HepG2 (cell line): Measurements from ENCODE around the gene PDCD11. TPM values are rescaled to one million over a fixed set of nuclear protein-coding genes. Genes with fewer than 3 reads are reported as not detected.

Experiments used
- ATAC-seq: fragments of 200-7000 bp; cut with Tn5 transposase; 3 replicates; pipeline ENCODE4 v1.9.1; 2020; ENCODE audit warnings: mild to moderate bottlenecking, moderate library complexity
- BruUV-seq: library from RNA; stranded (reverse); fragments of 400-500 nt; replicated peaks from 2 replicates; lab custom pipeline; 2021; lab: Mats Ljungman, UMichigan
- CTCF ChIA-PET: fragments of 300-600 bp; formaldehyde crosslinking; extraction: SDS; loops from one replicate; lab custom pipeline; 2021; ENCODE audit warnings: low total read pairs, inconsistent platforms, low intra/inter-chr PET ratio; lab: Yijun Ruan, JAX
- POLR2A ChIA-PET: fragments of 350-600 bp; sonication (Branson Sonifier 250); formaldehyde crosslinking; loops from one replicate; lab custom pipeline; 2020; ENCODE audit warnings: antibody characterized with exemption, inconsistent platforms; lab: Yijun Ruan, JAX
- DNase-seq: peaks from one replicate; pipeline ENCODE4 v3.0.0-alpha.2; 2015; ENCODE audit warnings: low spot score
- FAIRE-seq: peaks from 3 replicates; lab custom pipeline; 2011; peaks lifted over from hg19 to GRCh38; lab: Jason Lieb, UNC
- H2AFZ ChIP-seq: one replicate; pipeline ENCODE4 v1.6.1; 2011; ENCODE audit warnings: low read length, inconsistent platforms
- H3K27ac ChIP-seq: fragments of 300-600 bp; 3 replicates; pipeline ENCODE4 v1.8.0; 2011; ENCODE audit warnings: mixed run types, mild to moderate bottlenecking, mixed read lengths, low read length, inconsistent platforms; ENCODE audit not compliant: insufficient read depth; ENCODE audit errors: extremely low read length
- H3K27me3 ChIP-seq, 2 experiments: fragments of 200-600 bp in 1 of 2; 2 replicates in 1 of 2; 3 replicates in 1 of 2; pipeline versions ENCODE4 v1.6.0 to v1.8.0; 2011; ENCODE audit warnings: low read length in 2 of 2, mild to moderate bottlenecking in 2 of 2, moderate library complexity in 2 of 2, inconsistent platforms in 1 of 2; ENCODE audit not compliant: insufficient read depth in 2 of 2, control insufficient read depth in 1 of 2
- H3K36me3 ChIP-seq, 2 experiments: fragments of 200-600 bp in 1 of 2; replicated peaks in 1 of 2; 2 replicates in 1 of 2; 3 replicates in 1 of 2; pipeline versions ENCODE4 v1.5.1 to v1.8.0; 2011; ENCODE audit warnings: low read length in 2 of 2, inconsistent platforms in 1 of 2; ENCODE audit not compliant: insufficient read depth in 2 of 2, control insufficient read depth in 1 of 2
- H3K4me1 ChIP-seq: 2 replicates; pipeline ENCODE4 v1.5.1; 2012; ENCODE audit warnings: low read length, inconsistent platforms; ENCODE audit not compliant: insufficient read depth
- H3K4me2 ChIP-seq: 2 replicates; pipeline ENCODE4 v1.6.0; 2011; ENCODE audit warnings: low read depth, low read length, inconsistent platforms
- H3K4me3 ChIP-seq, 3 experiments: fragments of 200-600 bp in 1 of 3; sonication (generic), shearing (Covaris generic) in 1 of 3; replicated peaks in 1 of 3; 2 replicates each; pipeline ENCODE4 v1.5.1; 2011 to 2016; ENCODE audit warnings: low read length in 3 of 3, inconsistent platforms in 2 of 3, low read depth in 2 of 3, mild to moderate bottlenecking in 2 of 3, control low read depth in 1 of 3, mixed read lengths in 1 of 3; ENCODE audit not compliant: insufficient read depth in 1 of 3
- H3K79me2 ChIP-seq: one replicate; pipeline ENCODE4 v1.6.1; 2011; ENCODE audit warnings: low read length, inconsistent platforms; ENCODE audit not compliant: insufficient read depth
- H3K9ac ChIP-seq: 2 replicates; pipeline ENCODE4 v1.6.0; 2011; ENCODE audit warnings: mild to moderate bottlenecking, low read depth, low read length, inconsistent platforms; ENCODE audit not compliant: insufficient read depth
- H3K9me3 ChIP-seq: 2 replicates; pipeline ENCODE4 v1.5.1; 2012; ENCODE audit warnings: mild to moderate bottlenecking, low read length
- H4K20me1 ChIP-seq: 2 replicates; pipeline ENCODE4 v1.6.0; 2011; ENCODE audit warnings: inconsistent platforms, mild to moderate bottlenecking, low read length, moderate library complexity; ENCODE audit not compliant: insufficient read depth
- ATF2 ChIP-seq: sonication (generic); formaldehyde crosslinking; IDR thresholded peaks from 2 replicates; pipeline ENCODE4 v1.4.0; 2020; ENCODE audit warnings: missing genetic modification reagents
- CEBPB ChIP-seq: IDR thresholded peaks from 2 replicates; pipeline ENCODE4 v1.6.1; 2011; ENCODE audit warnings: low read depth, low read length, improper control_type of control experiment, borderline replicate concordance
- FUBP1 ChIP-seq: sonication (generic); formaldehyde crosslinking; IDR thresholded peaks from 2 replicates; pipeline ENCODE4 v1.5.1; 2020; ENCODE audit warnings: missing genetic modification reagents, mild to moderate bottlenecking, borderline replicate concordance
- ZKSCAN8 ChIP-seq: IDR thresholded peaks from 2 replicates; pipeline ENCODE4 v1.6.1; 2016; ENCODE audit warnings: borderline replicate concordance, missing genetic modification reagents, missing compliant biosample characterization
- WGBS: methylation state at CpG from one replicate; pipeline ENCODE4 v1.1.6; 2017; ENCODE audit warnings: low lambda C conversion rate; 5-methylcytosine and 5-hydroxymethylcytosine counted together
- in situ Hi-C: cut with HindIII; loops from 2 replicates; pipeline ENCODE4 v1.10.0; 2017; ENCODE audit warnings: low pct_unique_long_range_greater_than_20kb; ENCODE audit not compliant: extremely low pct_ligation_motif_present
- intact Hi-C: fragments of 100-400 bp; cut with micrococcal nuclease; formaldehyde crosslinking; loops from one replicate; pipeline ENCODE4 v1.10.0; 2022; ENCODE audit not compliant: unreplicated experiment
- polyA plus RNA-seq, 8 experiments: library from polyadenylated mRNA; depleted of rRNA in 3 of 8; stranded (reverse) in 7 of 8; unstranded in 1 of 8; fragments of >200 nt; fragmentation: Illumina TruSeq in 4 of 8; extraction: Trizol in 4 of 8; gene quantifications; 2 replicates each; pipeline versions ENCODE4 v1.2.1 to v1.2.3, GENCODE V29; 2011 to 2016; ENCODE audit warnings: low read depth in 4 of 8, missing spikeins in 1 of 8, mixed read lengths in 1 of 8; ENCODE audit not compliant: insufficient read depth in 1 of 8
- total RNA-seq, 5 experiments: library from RNA; depleted of rRNA; stranded (reverse); fragments of >200 nt; fragmentation: Illumina TruSeq; extraction: Trizol; gene quantifications; 2 replicates each; pipeline ENCODE4 v1.2.3, GENCODE V29; 2016; ENCODE audit warnings: low read depth in 1 of 5

Gene PDCD11
- total and polyA plus RNA-seq, 2 of the 13 experiments (the other 11 are each of a cell fraction or from before 2014, with no cell fraction given), result 12.8 to 52.8 TPM

GRCh38 chr10:103470761-103471653 lies 74.6 kb downstream of the PDCD11 start (continued):
- TF ChIP-seq FUBP1 (CRISPR knock-in tag) (no peak), ZKSCAN8 (0 out of 2 replicates have a peak, but pooled peaks have one; percentile 28)

GRCh38 chr10:103472005-103472404 lies 75.6 kb downstream of the PDCD11 start:
- TF ChIP-seq ATF2, result no peak
- no peak for TF ChIP-seq CEBPB
- H3K4me3 ChIP-seq, result no peak overlapping the region
- ChIA-PET CTCF (no interaction called here), POLR2A (no interaction called here)
- H3K4me2 ChIP-seq, result peak overlapping the region; percentile 15; the same call in 1 of the 2 replicates
- H3K79me2 ChIP-seq, result no peaks in the 10 kb centered on the region
- H3K9me3 ChIP-seq, result no peaks in the 10 kb centered on the region
- in situ Hi-C loops (no loop called here), intact Hi-C loops (no loop called here)
- no peak overlapping the region for H3K9ac ChIP-seq
- DNase-seq (no peak), ATAC-seq (no peak), FAIRE-seq (no peak)
- H2AFZ ChIP-seq, result no peak overlapping the region
- H4K20me1 ChIP-seq, result no peaks in the 10 kb centered on the region
- 50% methylated on average over 2 of the region's 2 CpGs for WGBS
- H3K36me3 ChIP-seq, result no peaks in the 10 kb centered on the region
- H3K27me3 ChIP-seq, result peaks cover 3 to 31% of the 10 kb centered on the region in 2 experiments; a peak in 3 of 5 replicates
- H3K4me1 ChIP-seq, result peaks cover 23% of the 10 kb centered on the region
- H3K27ac ChIP-seq, result no peak overlapping the region
- BruUV-seq, result no TSS peak
